Renal cortex interstitium (tissue), 3 donors: Measurements from ENCODE around the gene RPN1. TPM values are rescaled to one million over a fixed set of nuclear protein-coding genes. Genes with fewer than 3 reads are reported as not detected.

Experiments
- polyA plus RNA-seq, 3 donors: library from polyadenylated mRNA; unstranded; fragments of 120-200 nt; gene quantifications; one replicate each; pipeline ENCODE4 v1.2.1, GENCODE V29; 2013; ENCODE audit not compliant: insufficient read length in 3 of 3

RPN1 gene
- polyA plus RNA-seq, 3 donors, result 207 to 213 (median 213) TPM

Other genes with a start within 250 kb of the RPN1 start
- gene DNAJB8, start 183.9 kb downstream of the RPN1 start, polyA plus RNA-seq, result not detected
- gene GATA2, start 157.6 kb downstream of the RPN1 start, polyA plus RNA-seq, result 10 to 100 TPM; 22.5 to 56.7 (median 38.3) TPM
- 100 to 1,000 TPM; 237 to 300 (median 259) TPM for gene RAB7A, start 75.4 kb upstream of the RPN1 start, polyA plus RNA-seq
- gene ACAD9, start 228.8 kb upstream of the RPN1 start, polyA plus RNA-seq, result 10 to 100 TPM; 39.5 to 49.2 (median 39.9) TPM